ENCODE results near the gene TLX2.

- TF ChIP-seq CTCF (IDR thresholded peaks at IDR 0.05): no peak
- no peak for TF ChIP-seq EP300 (IDR thresholded peaks at IDR 0.05)
Measured at GRCh38 chr2:74507926-74508520, 6.2 kb upstream of the TLX2 start.
